HepG2 (cell line): ENCODE results near the gene ZSCAN31. TPM values are rescaled to one million over a fixed set of nuclear protein-coding genes. Genes with fewer than 3 reads are reported as not detected.

Experiments used
- AGO2 ChIP-seq: fragments of 200-400 bp; formaldehyde crosslinking; optimal IDR thresholded peaks from 2 replicates; pipeline ENCODE3; 2017; ENCODE audit warnings: mild to moderate bottlenecking, low read depth, low read length, moderate library complexity
- BRD4 ChIP-seq: sonication (generic); formaldehyde crosslinking; IDR thresholded peaks from 2 replicates; pipeline ENCODE4 v1.4.0; 2020; ENCODE audit warnings: missing genetic modification reagents
- CCDC6 ChIP-seq: sonication (generic); formaldehyde crosslinking; IDR thresholded peaks from 2 replicates; pipeline ENCODE4 v1.8.1; 2022; ENCODE audit warnings: mild to moderate bottlenecking, missing genetic modification reagents, moderate library complexity
- GATAD2A ChIP-seq: IDR thresholded peaks from 2 replicates; pipeline ENCODE4 v1.6.1; 2016
- KDM1A ChIP-seq: IDR thresholded peaks from 2 replicates; pipeline ENCODE4 v1.6.1; 2016; ENCODE audit warnings: missing compliant biosample characterization
- KLF11 ChIP-seq: IDR thresholded peaks from 2 replicates; pipeline ENCODE4 v1.6.1; 2016; ENCODE audit warnings: missing compliant biosample characterization
- MEIS2 ChIP-seq: sonication (generic); formaldehyde crosslinking; IDR thresholded peaks from 2 replicates; pipeline ENCODE4 v1.9.0; 2021; ENCODE audit warnings: mild to moderate bottlenecking, missing genetic modification reagents
- PHF5A ChIP-seq: IDR thresholded peaks from one replicate; pipeline ENCODE4 v1.6.1; 2018; ENCODE audit warnings: low read depth, missing genetic modification reagents; ENCODE audit not compliant: unreplicated experiment
- POLR2AphosphoS2 ChIP-seq: IDR thresholded peaks from 2 replicates; pipeline ENCODE4 v1.6.1; 2011; ENCODE audit warnings: low read depth, low read length, improper control_type of control experiment
- RCOR2 ChIP-seq: IDR thresholded peaks from 2 replicates; pipeline ENCODE4 v1.6.1; 2016; ENCODE audit warnings: missing biosample characterization, missing genetic modification reagents
- REPIN1 ChIP-seq: sonication (generic); formaldehyde crosslinking; IDR thresholded peaks from 2 replicates; pipeline ENCODE4 v1.8.0; 2022; ENCODE audit warnings: missing genetic modification reagents, low read depth, mild to moderate bottlenecking, borderline replicate concordance
- YY1 ChIP-seq: IDR thresholded peaks from 2 replicates; pipeline ENCODE4 v1.6.1; 2011; ENCODE audit warnings: low read length, low read depth, moderate library complexity, mild to moderate bottlenecking; ENCODE audit not compliant: insufficient read depth, insufficient replicate concordance
- ZNF331 ChIP-seq: sonication (generic); formaldehyde crosslinking; IDR thresholded peaks from 2 replicates; pipeline ENCODE4 v1.4.0; 2020; ENCODE audit warnings: missing genetic modification reagents
- ZNF441 ChIP-seq: sonication (generic); formaldehyde crosslinking; IDR thresholded peaks from 2 replicates; pipeline ENCODE4 v1.7.0; 2021; ENCODE audit warnings: missing genetic modification reagents, borderline replicate concordance
- ZNF530 ChIP-seq: sonication (generic); formaldehyde crosslinking; IDR thresholded peaks from 2 replicates; pipeline ENCODE4 v1.5.0; 2020; ENCODE audit warnings: low read depth, mild to moderate bottlenecking, missing genetic modification reagents
- ZNF775 ChIP-seq: sonication (generic); formaldehyde crosslinking; IDR thresholded peaks from 2 replicates; pipeline ENCODE4 v1.4.0; 2020; ENCODE audit warnings: missing genetic modification reagents, mild to moderate bottlenecking, moderate library complexity, borderline replicate concordance
- ZNF776 ChIP-seq: sonication (generic); formaldehyde crosslinking; IDR thresholded peaks from 2 replicates; pipeline ENCODE4 v1.4.0; 2020; ENCODE audit warnings: mild to moderate bottlenecking, missing genetic modification reagents
- ZNF792 ChIP-seq: IDR thresholded peaks from 2 replicates; pipeline ENCODE4 v1.6.1; 2016
- polyA plus RNA-seq, 8 experiments: library from polyadenylated mRNA; depleted of rRNA in 3 of 8; stranded (reverse) in 7 of 8; unstranded in 1 of 8; fragments of >200 nt; fragmentation: Illumina TruSeq in 4 of 8; extraction: Trizol in 4 of 8; gene quantifications; 2 replicates each; pipeline versions ENCODE4 v1.2.1 to v1.2.3, GENCODE V29; 2011 to 2016; ENCODE audit warnings: low read depth in 4 of 8, missing spikeins in 1 of 8, mixed read lengths in 1 of 8; ENCODE audit not compliant: insufficient read depth in 1 of 8
- total RNA-seq, 5 experiments: library from RNA; depleted of rRNA; stranded (reverse); fragments of >200 nt; fragmentation: Illumina TruSeq; extraction: Trizol; gene quantifications; 2 replicates each; pipeline ENCODE4 v1.2.3, GENCODE V29; 2016; ENCODE audit warnings: low read depth in 1 of 5
- TF ChIP-seq, protein P1 (sequence below): sonication (generic); formaldehyde crosslinking; IDR thresholded peaks from 2 replicates; pipeline ENCODE4 v1.5.1; 2020; ENCODE audit warnings: mild to moderate bottlenecking, missing genetic modification reagents, moderate library complexity
- TF ChIP-seq, protein P2 (sequence below): IDR thresholded peaks from 2 replicates; pipeline ENCODE4 v1.6.1; 2018; ENCODE audit warnings: missing genetic modification reagents
- TF ChIP-seq, protein P3 (sequence below): sonication (generic); formaldehyde crosslinking; IDR thresholded peaks from 2 replicates; pipeline ENCODE4 v1.5.1; 2020; ENCODE audit warnings: missing genetic modification reagents, mild to moderate bottlenecking, borderline replicate concordance
- TF ChIP-seq, protein P4 (sequence below): sonication (generic); formaldehyde crosslinking; IDR thresholded peaks from 2 replicates; pipeline ENCODE4 v1.8.1; 2023; ENCODE audit warnings: mild to moderate bottlenecking, missing genetic modification reagents

ZSCAN31 gene
- total and polyA plus RNA-seq, 2 of the 13 experiments (the other 11 are each of a cell fraction or from before 2014, with no cell fraction given): 5.3 to 6.2 TPM

DNA sequence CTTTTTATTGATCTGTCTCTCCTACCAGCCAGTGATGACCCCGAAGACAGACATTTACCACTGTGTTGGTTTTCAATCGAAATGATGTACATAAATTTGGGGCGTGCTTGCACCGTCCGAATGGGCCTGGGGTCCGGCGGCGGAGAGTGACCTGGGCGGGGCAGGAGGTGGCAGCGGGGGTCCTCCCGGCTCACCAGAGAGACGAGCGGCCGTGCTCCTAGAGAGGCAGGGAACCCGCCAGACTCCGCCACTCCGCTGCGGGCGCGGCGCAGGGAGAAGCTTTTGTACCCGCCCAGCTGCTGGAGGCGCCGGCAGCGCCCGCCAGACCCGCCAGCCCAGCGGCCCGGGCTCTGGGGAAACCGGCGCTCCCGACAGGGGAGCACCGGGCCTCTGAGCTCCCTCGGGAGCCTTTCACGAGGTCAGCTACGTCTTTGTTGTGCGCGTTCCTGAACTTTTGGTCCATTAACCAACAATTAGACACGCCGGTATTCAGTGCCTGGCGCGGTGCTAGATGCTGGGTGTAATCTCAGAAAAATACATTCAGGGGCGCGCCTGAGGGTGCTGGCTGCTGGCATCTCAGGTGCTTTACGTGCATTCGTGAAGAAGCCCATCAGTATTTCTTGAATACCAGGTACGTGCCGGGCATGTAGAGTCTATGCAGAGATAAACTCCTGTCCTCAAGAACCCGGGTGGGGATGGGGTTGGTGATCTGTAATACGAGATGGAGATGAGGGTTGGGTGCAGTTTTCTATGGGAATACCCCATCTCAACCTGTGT, 54.5 kb downstream of the ZSCAN31 start, which contains the start of gene PGBD1 (continued):
- TF ChIP-seq PHF5A (CRISPR knock-in tag) (no peak), ZNF792 (peak; percentile 82; the same call in 1 of the 2 replicates), ZNF776 (CRISPR knock-in tag) (no peak), REPIN1 (peak; percentile 88), KLF11 (0 out of 2 replicates have a peak, but pooled peaks have one; percentile 14), ZNF530 (CRISPR knock-in tag) (no peak), POLR2AphosphoS2 (no peak), KDM1A (CRISPR knock-in tag) (no peak), AGO2 (peak; percentile 86), GATAD2A (CRISPR knock-in tag) (peak; percentile 58), MEIS2 (CRISPR knock-in tag) (no peak), ZNF441 (CRISPR knock-in tag) (peak; percentile 64; the same call in 1 of the 2 replicates), ZNF331 (CRISPR knock-in tag) (peak; percentile 19; the same call in 1 of the 2 replicates), RCOR2 (CRISPR knock-in tag) (no peak), CCDC6 (CRISPR knock-in tag) (peak; percentile 66; the same call in 1 of the 2 replicates), YY1 (peak; percentile 78), BRD4 (CRISPR knock-in tag) (peak; percentile 40; the same call in 1 of the 2 replicates), ZNF775 (CRISPR knock-in tag) (no peak)
- TF ChIP-seq, protein P1, sequence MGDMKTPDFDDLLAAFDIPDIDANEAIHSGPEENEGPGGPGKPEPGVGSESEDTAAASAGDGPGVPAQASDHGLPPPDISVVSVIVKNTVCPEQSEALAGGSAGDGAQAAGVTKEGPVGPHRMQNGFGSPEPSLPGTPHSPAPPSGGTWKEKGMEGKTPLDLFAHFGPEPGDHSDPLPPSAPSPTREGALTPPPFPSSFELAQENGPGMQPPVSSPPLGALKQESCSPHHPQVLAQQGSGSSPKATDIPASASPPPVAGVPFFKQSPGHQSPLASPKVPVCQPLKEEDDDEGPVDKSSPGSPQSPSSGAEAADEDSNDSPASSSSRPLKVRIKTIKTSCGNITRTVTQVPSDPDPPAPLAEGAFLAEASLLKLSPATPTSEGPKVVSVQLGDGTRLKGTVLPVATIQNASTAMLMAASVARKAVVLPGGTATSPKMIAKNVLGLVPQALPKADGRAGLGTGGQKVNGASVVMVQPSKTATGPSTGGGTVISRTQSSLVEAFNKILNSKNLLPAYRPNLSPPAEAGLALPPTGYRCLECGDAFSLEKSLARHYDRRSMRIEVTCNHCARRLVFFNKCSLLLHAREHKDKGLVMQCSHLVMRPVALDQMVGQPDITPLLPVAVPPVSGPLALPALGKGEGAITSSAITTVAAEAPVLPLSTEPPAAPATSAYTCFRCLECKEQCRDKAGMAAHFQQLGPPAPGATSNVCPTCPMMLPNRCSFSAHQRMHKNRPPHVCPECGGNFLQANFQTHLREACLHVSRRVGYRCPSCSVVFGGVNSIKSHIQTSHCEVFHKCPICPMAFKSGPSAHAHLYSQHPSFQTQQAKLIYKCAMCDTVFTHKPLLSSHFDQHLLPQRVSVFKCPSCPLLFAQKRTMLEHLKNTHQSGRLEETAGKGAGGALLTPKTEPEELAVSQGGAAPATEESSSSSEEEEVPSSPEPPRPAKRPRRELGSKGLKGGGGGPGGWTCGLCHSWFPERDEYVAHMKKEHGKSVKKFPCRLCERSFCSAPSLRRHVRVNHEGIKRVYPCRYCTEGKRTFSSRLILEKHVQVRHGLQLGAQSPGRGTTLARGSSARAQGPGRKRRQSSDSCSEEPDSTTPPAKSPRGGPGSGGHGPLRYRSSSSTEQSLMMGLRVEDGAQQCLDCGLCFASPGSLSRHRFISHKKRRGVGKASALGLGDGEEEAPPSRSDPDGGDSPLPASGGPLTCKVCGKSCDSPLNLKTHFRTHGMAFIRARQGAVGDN: peak; percentile 84
- TF ChIP-seq, protein P2, sequence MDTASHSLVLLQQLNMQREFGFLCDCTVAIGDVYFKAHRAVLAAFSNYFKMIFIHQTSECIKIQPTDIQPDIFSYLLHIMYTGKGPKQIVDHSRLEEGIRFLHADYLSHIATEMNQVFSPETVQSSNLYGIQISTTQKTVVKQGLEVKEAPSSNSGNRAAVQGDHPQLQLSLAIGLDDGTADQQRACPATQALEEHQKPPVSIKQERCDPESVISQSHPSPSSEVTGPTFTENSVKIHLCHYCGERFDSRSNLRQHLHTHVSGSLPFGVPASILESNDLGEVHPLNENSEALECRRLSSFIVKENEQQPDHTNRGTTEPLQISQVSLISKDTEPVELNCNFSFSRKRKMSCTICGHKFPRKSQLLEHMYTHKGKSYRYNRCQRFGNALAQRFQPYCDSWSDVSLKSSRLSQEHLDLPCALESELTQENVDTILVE (CRISPR knock-in tag): no peak
- TF ChIP-seq, protein P3, sequence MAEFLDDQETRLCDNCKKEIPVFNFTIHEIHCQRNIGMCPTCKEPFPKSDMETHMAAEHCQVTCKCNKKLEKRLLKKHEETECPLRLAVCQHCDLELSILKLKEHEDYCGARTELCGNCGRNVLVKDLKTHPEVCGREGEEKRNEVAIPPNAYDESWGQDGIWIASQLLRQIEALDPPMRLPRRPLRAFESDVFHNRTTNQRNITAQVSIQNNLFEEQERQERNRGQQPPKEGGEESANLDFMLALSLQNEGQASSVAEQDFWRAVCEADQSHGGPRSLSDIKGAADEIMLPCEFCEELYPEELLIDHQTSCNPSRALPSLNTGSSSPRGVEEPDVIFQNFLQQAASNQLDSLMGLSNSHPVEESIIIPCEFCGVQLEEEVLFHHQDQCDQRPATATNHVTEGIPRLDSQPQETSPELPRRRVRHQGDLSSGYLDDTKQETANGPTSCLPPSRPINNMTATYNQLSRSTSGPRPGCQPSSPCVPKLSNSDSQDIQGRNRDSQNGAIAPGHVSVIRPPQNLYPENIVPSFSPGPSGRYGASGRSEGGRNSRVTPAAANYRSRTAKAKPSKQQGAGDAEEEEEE (CRISPR knock-in tag): no peak
- TF ChIP-seq, protein P4, sequence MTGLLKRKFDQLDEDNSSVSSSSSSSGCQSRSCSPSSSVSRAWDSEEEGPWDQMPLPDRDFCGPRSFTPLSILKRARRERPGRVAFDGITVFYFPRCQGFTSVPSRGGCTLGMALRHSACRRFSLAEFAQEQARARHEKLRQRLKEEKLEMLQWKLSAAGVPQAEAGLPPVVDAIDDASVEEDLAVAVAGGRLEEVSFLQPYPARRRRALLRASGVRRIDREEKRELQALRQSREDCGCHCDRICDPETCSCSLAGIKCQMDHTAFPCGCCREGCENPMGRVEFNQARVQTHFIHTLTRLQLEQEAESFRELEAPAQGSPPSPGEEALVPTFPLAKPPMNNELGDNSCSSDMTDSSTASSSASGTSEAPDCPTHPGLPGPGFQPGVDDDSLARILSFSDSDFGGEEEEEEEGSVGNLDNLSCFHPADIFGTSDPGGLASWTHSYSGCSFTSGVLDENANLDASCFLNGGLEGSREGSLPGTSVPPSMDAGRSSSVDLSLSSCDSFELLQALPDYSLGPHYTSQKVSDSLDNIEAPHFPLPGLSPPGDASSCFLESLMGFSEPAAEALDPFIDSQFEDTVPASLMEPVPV (CRISPR knock-in tag): 0 out of 2 replicates have a peak, but pooled peaks have one; percentile 30
